Keratinocyte (primary cell): ENCODE data around the gene AGPAT2. TPM values are rescaled to one million over a fixed set of nuclear protein-coding genes. Genes with fewer than 3 reads are reported as not detected.

Source experiments
- DNase-seq: peaks from one replicate; pipeline ENCODE4 v3.0.0-alpha.2; 2011; ENCODE audit warnings: low read depth, missing footprints, low spot score
- FAIRE-seq: peaks from 2 replicates; lab custom pipeline; 2011; peaks lifted over from hg19 to GRCh38; lab: Jason Lieb, UNC
- H2AFZ ChIP-seq: 2 replicates; pipeline ENCODE4 v1.6.0; 2012; ENCODE audit warnings: low read length, control low read depth, inconsistent platforms; ENCODE audit not compliant: control insufficient read depth
- H3K27ac ChIP-seq: 2 replicates; pipeline ENCODE4 v1.5.1; 2011; ENCODE audit warnings: low read length; ENCODE audit not compliant: control insufficient read depth, insufficient read depth
- H3K27me3 ChIP-seq: 3 replicates; pipeline ENCODE4 v1.6.0; 2011; ENCODE audit warnings: low read length; ENCODE audit not compliant: control insufficient read depth, insufficient read depth; ENCODE audit errors: extremely low read depth
- H3K36me3 ChIP-seq, 2 experiments: 2 replicates in 1 of 2; 3 replicates in 1 of 2; pipeline ENCODE4 v1.5.1; 2011; ENCODE audit warnings: low read length in 2 of 2, mild to moderate bottlenecking in 1 of 2; ENCODE audit not compliant: control insufficient read depth in 2 of 2, insufficient read depth in 2 of 2; ENCODE audit errors: extremely low read depth in 1 of 2
- H3K4me1 ChIP-seq: 3 replicates; pipeline ENCODE4 v1.5.1; 2011; ENCODE audit warnings: low read length; ENCODE audit not compliant: control insufficient read depth, insufficient read depth; ENCODE audit errors: extremely low read depth
- H3K4me2 ChIP-seq: 3 replicates; pipeline ENCODE4 v1.6.0; 2011; ENCODE audit warnings: low read depth, low read length; ENCODE audit not compliant: control insufficient read depth, insufficient read depth; ENCODE audit errors: extremely low read depth
- H3K4me3 ChIP-seq, 3 experiments: fragments of 200-600 bp in 1 of 3; sonication (generic) in 1 of 3; 2 replicates in 2 of 3; 3 replicates in 1 of 3; pipeline ENCODE4 v1.5.1; 2011 to 2016; ENCODE audit warnings: low read length in 3 of 3, mild to moderate bottlenecking in 3 of 3, control low read depth in 2 of 3, inconsistent platforms in 1 of 3, low read depth in 1 of 3, mixed read lengths in 1 of 3, mixed run types in 1 of 3, moderate library complexity in 1 of 3; ENCODE audit not compliant: control insufficient read depth in 2 of 3, insufficient read depth in 2 of 3; ENCODE audit errors: extremely low read depth in 1 of 3
- H3K79me2 ChIP-seq: 2 replicates; pipeline ENCODE4 v1.6.0; 2012; ENCODE audit warnings: low read length; ENCODE audit not compliant: control insufficient read depth, insufficient read depth
- H3K9ac ChIP-seq: 3 replicates; pipeline ENCODE4 v1.6.0; 2011; ENCODE audit warnings: low read length; ENCODE audit not compliant: control insufficient read depth, insufficient read depth; ENCODE audit errors: extremely low read depth
- H3K9me1 ChIP-seq: 3 replicates; pipeline ENCODE4 v1.6.0; 2011; ENCODE audit warnings: low read length; ENCODE audit not compliant: control insufficient read depth, insufficient read depth; ENCODE audit errors: extremely low read depth
- H3K9me3 ChIP-seq: 2 replicates; pipeline ENCODE4 v1.5.1; 2012; ENCODE audit warnings: low read depth, low read length; ENCODE audit not compliant: control insufficient read depth
- H4K20me1 ChIP-seq: 3 replicates; pipeline ENCODE4 v1.6.0; 2011; ENCODE audit warnings: low read length; ENCODE audit not compliant: control insufficient read depth, insufficient read depth; ENCODE audit errors: extremely low read depth
- EZH2 ChIP-seq: IDR thresholded peaks from one replicate; pipeline ENCODE4 v1.6.1; 2012; ENCODE audit warnings: inconsistent platforms, mild to moderate bottlenecking, low read length, moderate library complexity
- dilution Hi-C: fragments of 300-500 bp; cut with MboI; formaldehyde crosslinking; loops from one replicate; pipeline ENCODE4 v1.7.0; 2020; ENCODE audit warnings: low sequenced_read_pairs; ENCODE audit not compliant: extremely low pct_ligation_motif_present
- polyA plus RNA-seq, 5 experiments: library from polyadenylated mRNA; depleted of rRNA in 3 of 5; stranded (reverse) in 3 of 5; stranded (forward) in 1 of 5; unstranded in 1 of 5; fragments of >200 nt; gene quantifications; 1 replicate in 1 of 5; 2 replicates in 3 of 5; 3 replicates in 1 of 5; pipeline versions ENCODE4 v1.2.1 to v1.2.3, GENCODE V29; 2011 to 2012; ENCODE audit warnings: missing spikeins in 2 of 5, low read depth in 1 of 5, low replicate concordance in 1 of 5
- TF ChIP-seq, protein P1 (sequence below), 3 experiments: IDR thresholded peaks in 1 of 3; conservative IDR thresholded peaks in 1 of 3; optimal IDR thresholded peaks in 1 of 3; 2 replicates in 2 of 3; 3 replicates in 1 of 3; pipeline versions ENCODE3 to v1.5.1; 2011; ENCODE audit warnings: low read length in 3 of 3, mild to moderate bottlenecking in 3 of 3, moderate library complexity in 2 of 3, control low read depth in 1 of 3, inconsistent platforms in 1 of 3; ENCODE audit not compliant: insufficient read depth in 2 of 3; ENCODE audit errors: extremely low read depth in 1 of 3

AGPAT2 gene
- polyA plus RNA-seq, 1 donor (not counting 4 experiments of a cell fraction or from before 2014, with no cell fraction given): 26.5 TPM

DNA sequence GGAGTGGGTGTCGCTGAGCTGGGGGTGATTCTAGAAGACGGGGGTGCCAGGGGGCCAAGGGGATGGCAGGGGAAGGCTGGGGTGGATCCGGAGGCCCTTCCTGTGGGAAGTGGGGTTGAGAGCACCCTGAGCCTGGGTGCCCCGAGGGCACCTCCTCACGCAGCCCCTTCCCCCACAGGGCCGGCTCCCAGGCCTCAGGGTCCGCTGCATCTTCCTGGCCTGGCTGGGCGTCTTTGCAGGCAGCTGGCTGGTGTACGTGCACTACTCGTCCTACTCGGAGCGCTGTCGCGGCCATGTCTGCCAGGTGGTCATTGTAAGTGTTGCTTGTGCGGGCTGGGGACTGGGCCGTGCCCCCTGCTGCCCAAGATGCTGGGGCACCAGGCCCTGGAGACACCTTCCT is 30.1 kb upstream of the AGPAT2 start:
- peaks cover 14% of the 10 kb centered on the region for H3K4me1 ChIP-seq
- peaks cover 13% of the 10 kb centered on the region for H4K20me1 ChIP-seq
- DNase-seq (no peak), FAIRE-seq (no peak)
- H3K9me3 ChIP-seq: no peaks in the 10 kb centered on the region
- dilution Hi-C loops: no loop called here
- no peak overlapping the region for H3K4me2 ChIP-seq
- H3K27me3 ChIP-seq: peaks cover 13% of the 10 kb centered on the region
- TF ChIP-seq, protein P1, sequence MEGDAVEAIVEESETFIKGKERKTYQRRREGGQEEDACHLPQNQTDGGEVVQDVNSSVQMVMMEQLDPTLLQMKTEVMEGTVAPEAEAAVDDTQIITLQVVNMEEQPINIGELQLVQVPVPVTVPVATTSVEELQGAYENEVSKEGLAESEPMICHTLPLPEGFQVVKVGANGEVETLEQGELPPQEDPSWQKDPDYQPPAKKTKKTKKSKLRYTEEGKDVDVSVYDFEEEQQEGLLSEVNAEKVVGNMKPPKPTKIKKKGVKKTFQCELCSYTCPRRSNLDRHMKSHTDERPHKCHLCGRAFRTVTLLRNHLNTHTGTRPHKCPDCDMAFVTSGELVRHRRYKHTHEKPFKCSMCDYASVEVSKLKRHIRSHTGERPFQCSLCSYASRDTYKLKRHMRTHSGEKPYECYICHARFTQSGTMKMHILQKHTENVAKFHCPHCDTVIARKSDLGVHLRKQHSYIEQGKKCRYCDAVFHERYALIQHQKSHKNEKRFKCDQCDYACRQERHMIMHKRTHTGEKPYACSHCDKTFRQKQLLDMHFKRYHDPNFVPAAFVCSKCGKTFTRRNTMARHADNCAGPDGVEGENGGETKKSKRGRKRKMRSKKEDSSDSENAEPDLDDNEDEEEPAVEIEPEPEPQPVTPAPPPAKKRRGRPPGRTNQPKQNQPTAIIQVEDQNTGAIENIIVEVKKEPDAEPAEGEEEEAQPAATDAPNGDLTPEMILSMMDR (optimal IDR thresholded peaks at IDR 0.05 in 1 of 3, IDR thresholded peaks at IDR 0.05 in 1 of 3, conservative IDR thresholded peaks at IDR 0.05 in 1 of 3; ENCODE audit: extremely low read depth in 1 of 3, insufficient read depth in 2 of 3, low read length in 3 of 3): no peak
- TF ChIP-seq EZH2: no peak
- H3K79me2 ChIP-seq: no peaks in the 10 kb centered on the region
- H3K9ac ChIP-seq: no peak overlapping the region
- peaks cover under 1% of the 10 kb centered on the region for H3K9me1 ChIP-seq
- no peak overlapping the region for H2AFZ ChIP-seq
- peaks cover 0 to under 1% of the 10 kb centered on the region in 2 experiments for H3K36me3 ChIP-seq
- no peak overlapping the region for H3K27ac ChIP-seq
- no peak overlapping the region for H3K4me3 ChIP-seq

DNA sequence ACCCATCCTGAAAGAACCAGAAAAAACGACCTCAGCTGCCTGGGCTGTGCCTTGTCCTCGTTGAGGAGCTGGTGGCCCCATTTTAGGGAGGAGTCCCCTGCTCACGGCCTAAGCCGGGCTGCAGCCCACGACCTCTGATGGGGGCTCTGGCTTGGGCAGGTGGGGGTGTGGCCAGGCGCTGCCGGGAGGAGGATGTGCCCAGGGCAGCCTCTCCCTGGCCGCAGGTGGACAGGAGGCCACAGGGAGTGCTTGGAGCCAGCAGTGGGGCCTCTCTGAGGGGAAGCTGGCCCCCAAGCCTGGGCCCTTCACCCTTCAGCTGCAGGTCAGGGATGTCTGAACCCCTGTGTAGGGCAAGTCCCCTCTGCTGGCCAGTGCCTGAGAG is 27.6 kb upstream of the AGPAT2 start:
- Histone ChIP-seq H3K4me3 (no peak overlapping the region), H3K9ac (no peak overlapping the region), H2AFZ (no peak overlapping the region), H3K9me3 (no peaks in the 10 kb centered on the region), H3K79me2 (no peaks in the 10 kb centered on the region), H3K4me1 (no peaks in the 10 kb centered on the region), H3K36me3 (no peaks in the 10 kb centered on the region), H4K20me1 (no peaks in the 10 kb centered on the region), H3K27ac (no peak overlapping the region), H3K9me1 (no peaks in the 10 kb centered on the region), H3K4me2 (no peak overlapping the region), H3K27me3 (peaks cover 19% of the 10 kb centered on the region)
- DNase-seq (no peak), FAIRE-seq (no peak)
- dilution Hi-C loops: no loop called here
- TF ChIP-seq, protein P1 (optimal IDR thresholded peaks at IDR 0.05 in 1 of 3, IDR thresholded peaks at IDR 0.05 in 1 of 3, conservative IDR thresholded peaks at IDR 0.05 in 1 of 3; ENCODE audit: extremely low read depth in 1 of 3, insufficient read depth in 2 of 3, low read length in 3 of 3): no peak
- TF ChIP-seq EZH2: no peak
